Measurements from ENCODE around the gene HS1BP3. TPM values are rescaled to one million over a fixed set of nuclear protein-coding genes. Genes with fewer than 3 reads are reported as not detected.

The HS1BP3 gene
- total and polyA plus RNA-seq, 2 donors = 7.2 to 17.4 TPM

GRCh38 chr2:20689428-20690264 lies 38.7 kb upstream of the HS1BP3 start:
- no peak for DNase-seq (ENCODE audit: low read depth in 6 of 9, low spot score in 9 of 9)
- peaks cover 4 to 32% of the 10 kb centered on the region in 2 donors for H3K36me3 ChIP-seq (ENCODE audit: control insufficient read depth in 2 of 2, insufficient read depth in 2 of 2, low read length in 1 of 2)
- no peaks in the 10 kb centered on the region for H3K4me1 ChIP-seq (ENCODE audit: control insufficient read depth in 2 of 2, insufficient read depth in 2 of 2, low read length in 2 of 2)
- H3K27me3 ChIP-seq (ENCODE audit: control insufficient read depth in 2 of 2, insufficient read depth in 1 of 2, low read length in 1 of 2) = no peaks in the 10 kb centered on the region
- H3K27ac ChIP-seq (ENCODE audit: low read depth in 1 of 2, low read length in 1 of 2) = no peak overlapping the region
- H3K4me3 ChIP-seq (ENCODE audit: low read length in 2 of 2) = no peak overlapping the region
- WGBS = 93% methylated on average over 11 of the region's 11 CpGs
- H3K9me3 ChIP-seq (ENCODE audit: control insufficient read depth in 2 of 2, insufficient read depth in 1 of 2, low read length in 1 of 2) = no peaks in the 10 kb centered on the region

GRCh38 chr2:20687260-20687832 lies 36.4 kb upstream of the HS1BP3 start:
- no peak overlapping the region for H3K4me3 ChIP-seq (ENCODE audit: low read length in 2 of 2)
- no peak overlapping the region for H3K27ac ChIP-seq (ENCODE audit: low read depth in 1 of 2, low read length in 1 of 2)
- H3K36me3 ChIP-seq (ENCODE audit: control insufficient read depth in 2 of 2, insufficient read depth in 2 of 2, low read length in 1 of 2) = peaks cover 4 to 40% of the 10 kb centered on the region in 2 donors
- no peaks in the 10 kb centered on the region for H3K27me3 ChIP-seq (ENCODE audit: control insufficient read depth in 2 of 2, insufficient read depth in 1 of 2, low read length in 1 of 2)
- no peaks in the 10 kb centered on the region for H3K9me3 ChIP-seq (ENCODE audit: control insufficient read depth in 2 of 2, insufficient read depth in 1 of 2, low read length in 1 of 2)
- H3K4me1 ChIP-seq (ENCODE audit: control insufficient read depth in 2 of 2, insufficient read depth in 2 of 2, low read length in 2 of 2) = no peaks in the 10 kb centered on the region
- no peak for DNase-seq (ENCODE audit: low read depth in 6 of 9, low spot score in 9 of 9)
- 96% methylated on average over 4 of the region's 4 CpGs for WGBS

- WGBS = 98% methylated on average over 6 of the region's 6 CpGs
- H3K27me3 ChIP-seq (ENCODE audit: control insufficient read depth in 2 of 2, insufficient read depth in 1 of 2, low read length in 1 of 2) = no peaks in the 10 kb centered on the region
- peaks cover 7 to 48% of the 10 kb centered on the region in 2 donors for H3K36me3 ChIP-seq (ENCODE audit: control insufficient read depth in 2 of 2, insufficient read depth in 2 of 2, low read length in 1 of 2)
- H3K4me3 ChIP-seq (ENCODE audit: low read length in 2 of 2) = no peak overlapping the region
- H3K9me3 ChIP-seq (ENCODE audit: control insufficient read depth in 2 of 2, insufficient read depth in 1 of 2, low read length in 1 of 2) = no peaks in the 10 kb centered on the region
- H3K4me1 ChIP-seq (ENCODE audit: control insufficient read depth in 2 of 2, insufficient read depth in 2 of 2, low read length in 2 of 2) = no peaks in the 10 kb centered on the region
- DNase-seq (ENCODE audit: low read depth in 6 of 9, low spot score in 9 of 9) = no peak
- H3K27ac ChIP-seq (ENCODE audit: low read depth in 1 of 2, low read length in 1 of 2) = no peak overlapping the region
These were observed 33.7 kb upstream of the HS1BP3 start for GRCh38 chr2:20684581-20685063.

- WGBS = 95% methylated on average over 7 of the region's 7 CpGs
- Histone ChIP-seq H3K36me3 (ENCODE audit: control insufficient read depth in 2 of 2, insufficient read depth in 2 of 2, low read length in 1 of 2) (peaks cover 7 to 43% of the 10 kb centered on the region in 2 donors), H3K27me3 (ENCODE audit: control insufficient read depth in 2 of 2, insufficient read depth in 1 of 2, low read length in 1 of 2) (no peaks in the 10 kb centered on the region), H3K27ac (ENCODE audit: low read depth in 1 of 2, low read length in 1 of 2) (no peak overlapping the region), H3K9me3 (ENCODE audit: control insufficient read depth in 2 of 2, insufficient read depth in 1 of 2, low read length in 1 of 2) (no peaks in the 10 kb centered on the region), H3K4me1 (ENCODE audit: control insufficient read depth in 2 of 2, insufficient read depth in 2 of 2, low read length in 2 of 2) (no peaks in the 10 kb centered on the region), H3K4me3 (ENCODE audit: low read length in 2 of 2) (no peak overlapping the region)
- DNase-seq (ENCODE audit: low read depth in 6 of 9, low spot score in 9 of 9) = no peak
These were observed 31.4 kb upstream of the HS1BP3 start for GRCh38 chr2:20682167-20682920.

- Histone ChIP-seq H3K36me3 (ENCODE audit: control insufficient read depth in 2 of 2, insufficient read depth in 2 of 2, low read length in 1 of 2) (peaks cover 7 to 31% of the 10 kb centered on the region in 2 donors), H3K9me3 (ENCODE audit: control insufficient read depth in 2 of 2, insufficient read depth in 1 of 2, low read length in 1 of 2) (no peaks in the 10 kb centered on the region), H3K4me1 (ENCODE audit: control insufficient read depth in 2 of 2, insufficient read depth in 2 of 2, low read length in 2 of 2) (no peaks in the 10 kb centered on the region), H3K27me3 (ENCODE audit: control insufficient read depth in 2 of 2, insufficient read depth in 1 of 2, low read length in 1 of 2) (peaks cover 0 to 1% of the 10 kb centered on the region in 2 donors), H3K27ac (ENCODE audit: low read depth in 1 of 2, low read length in 1 of 2) (no peak overlapping the region), H3K4me3 (ENCODE audit: low read length in 2 of 2) (no peak overlapping the region)
- no peak for DNase-seq (ENCODE audit: low read depth in 6 of 9, low spot score in 9 of 9)
- 92% methylated on average over 10 of the region's 10 CpGs for WGBS
These were observed 30.0 kb upstream of the HS1BP3 start for GRCh38 chr2:20680744-20681375.

GRCh38 chr2:20678780-20679179 lies 27.9 kb upstream of the HS1BP3 start:
- 92% methylated on average over 2 of the region's 2 CpGs for WGBS
- Histone ChIP-seq H3K27me3 (ENCODE audit: control insufficient read depth in 2 of 2, insufficient read depth in 1 of 2, low read length in 1 of 2) (peaks cover under 1 to 22% of the 10 kb centered on the region in 2 donors), H3K4me1 (ENCODE audit: control insufficient read depth in 2 of 2, insufficient read depth in 2 of 2, low read length in 2 of 2) (no peaks in the 10 kb centered on the region), H3K9me3 (ENCODE audit: control insufficient read depth in 2 of 2, insufficient read depth in 1 of 2, low read length in 1 of 2) (no peaks in the 10 kb centered on the region), H3K4me3 (ENCODE audit: low read length in 2 of 2) (no peak overlapping the region), H3K27ac (ENCODE audit: low read depth in 1 of 2, low read length in 1 of 2) (no peak overlapping the region), H3K36me3 (ENCODE audit: control insufficient read depth in 2 of 2, insufficient read depth in 2 of 2, low read length in 1 of 2) (peaks cover 3 to 17% of the 10 kb centered on the region in 2 donors)
- DNase-seq (ENCODE audit: low read depth in 6 of 9, low spot score in 9 of 9) = no peak

- Histone ChIP-seq H3K27me3 (ENCODE audit: control insufficient read depth in 2 of 2, insufficient read depth in 1 of 2, low read length in 1 of 2) (peaks cover 4 to 29% of the 10 kb centered on the region in 2 donors), H3K36me3 (ENCODE audit: control insufficient read depth in 2 of 2, insufficient read depth in 2 of 2, low read length in 1 of 2) (peaks cover 3 to 10% of the 10 kb centered on the region in 2 donors), H3K9me3 (ENCODE audit: control insufficient read depth in 2 of 2, insufficient read depth in 1 of 2, low read length in 1 of 2) (no peaks in the 10 kb centered on the region), H3K27ac (ENCODE audit: low read depth in 1 of 2, low read length in 1 of 2) (no peak overlapping the region), H3K4me3 (ENCODE audit: low read length in 2 of 2) (no peak overlapping the region), H3K4me1 (ENCODE audit: control insufficient read depth in 2 of 2, insufficient read depth in 2 of 2, low read length in 2 of 2) (no peaks in the 10 kb centered on the region)
- 99% methylated on average over 1 of the region's 1 CpG for WGBS
- no peak for DNase-seq (ENCODE audit: low read depth in 6 of 9, low spot score in 9 of 9)
These were observed 27.1 kb upstream of the HS1BP3 start for GRCh38 chr2:20678086-20678395.

GRCh38 chr2:20677301-20678085 lies 26.6 kb upstream of the HS1BP3 start:
- Histone ChIP-seq H3K9me3 (ENCODE audit: control insufficient read depth in 2 of 2, insufficient read depth in 1 of 2, low read length in 1 of 2) (peaks cover 0 to under 1% of the 10 kb centered on the region in 2 donors), H3K27ac (ENCODE audit: low read depth in 1 of 2, low read length in 1 of 2) (no peak overlapping the region), H3K4me3 (ENCODE audit: low read length in 2 of 2) (no peak overlapping the region), H3K27me3 (ENCODE audit: control insufficient read depth in 2 of 2, insufficient read depth in 1 of 2, low read length in 1 of 2) (peaks cover 4 to 35% of the 10 kb centered on the region in 2 donors), H3K4me1 (ENCODE audit: control insufficient read depth in 2 of 2, insufficient read depth in 2 of 2, low read length in 2 of 2) (no peaks in the 10 kb centered on the region), H3K36me3 (ENCODE audit: control insufficient read depth in 2 of 2, insufficient read depth in 2 of 2, low read length in 1 of 2) (peaks cover 3 to 9% of the 10 kb centered on the region in 2 donors)
- 94% methylated on average over 15 of the region's 15 CpGs for WGBS
- DNase-seq (ENCODE audit: low read depth in 6 of 9, low spot score in 9 of 9) = no peak
